Frontal cortex (tissue), 4 donors: ENCODE results near the gene SHLD3. TPM values are rescaled to one million over a fixed set of nuclear protein-coding genes. Genes with fewer than 3 reads are reported as not detected.
A peak's percentile ranks its signal among the peaks of the same experiment; 100 is the strongest.
"Not testable (repeated sequence)": the region's sequence is repeated elsewhere in the genome, so short reads cannot be mapped to it uniquely, and the experiment has no call there.

Source experiments
- DNase-seq, 2 donors: peaks; one replicate each; pipeline ENCODE4 v3.0.0; 2012; ENCODE audit warnings: low spot score in 2 of 2
- FAIRE-seq: peaks from 2 replicates; lab custom pipeline; 2012; peaks lifted over from hg19 to GRCh38; lab: Jason Lieb, UNC
- total RNA-seq: library from RNA; depleted of rRNA; stranded (reverse); fragments of >200 nt; gene quantifications from one replicate; pipeline ENCODE4 v1.2.3, GENCODE V29; 2014
- donor health status: control.
- donor health status: control.
- donor health status: control.

The SHLD3 gene, protein sequence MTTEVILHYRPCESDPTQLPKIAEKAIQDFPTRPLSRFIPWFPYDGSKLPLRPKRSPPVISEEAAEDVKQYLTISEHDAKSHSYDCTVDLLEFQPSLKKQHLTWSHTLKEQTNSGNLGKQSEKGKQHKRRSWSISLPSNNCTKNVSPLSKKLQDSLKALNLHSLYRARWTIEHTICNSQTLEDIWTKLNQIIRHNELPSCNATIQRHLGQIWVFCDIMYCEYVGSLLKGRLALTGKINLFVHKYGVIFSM
- total RNA-seq = 13.0 TPM

DNA sequence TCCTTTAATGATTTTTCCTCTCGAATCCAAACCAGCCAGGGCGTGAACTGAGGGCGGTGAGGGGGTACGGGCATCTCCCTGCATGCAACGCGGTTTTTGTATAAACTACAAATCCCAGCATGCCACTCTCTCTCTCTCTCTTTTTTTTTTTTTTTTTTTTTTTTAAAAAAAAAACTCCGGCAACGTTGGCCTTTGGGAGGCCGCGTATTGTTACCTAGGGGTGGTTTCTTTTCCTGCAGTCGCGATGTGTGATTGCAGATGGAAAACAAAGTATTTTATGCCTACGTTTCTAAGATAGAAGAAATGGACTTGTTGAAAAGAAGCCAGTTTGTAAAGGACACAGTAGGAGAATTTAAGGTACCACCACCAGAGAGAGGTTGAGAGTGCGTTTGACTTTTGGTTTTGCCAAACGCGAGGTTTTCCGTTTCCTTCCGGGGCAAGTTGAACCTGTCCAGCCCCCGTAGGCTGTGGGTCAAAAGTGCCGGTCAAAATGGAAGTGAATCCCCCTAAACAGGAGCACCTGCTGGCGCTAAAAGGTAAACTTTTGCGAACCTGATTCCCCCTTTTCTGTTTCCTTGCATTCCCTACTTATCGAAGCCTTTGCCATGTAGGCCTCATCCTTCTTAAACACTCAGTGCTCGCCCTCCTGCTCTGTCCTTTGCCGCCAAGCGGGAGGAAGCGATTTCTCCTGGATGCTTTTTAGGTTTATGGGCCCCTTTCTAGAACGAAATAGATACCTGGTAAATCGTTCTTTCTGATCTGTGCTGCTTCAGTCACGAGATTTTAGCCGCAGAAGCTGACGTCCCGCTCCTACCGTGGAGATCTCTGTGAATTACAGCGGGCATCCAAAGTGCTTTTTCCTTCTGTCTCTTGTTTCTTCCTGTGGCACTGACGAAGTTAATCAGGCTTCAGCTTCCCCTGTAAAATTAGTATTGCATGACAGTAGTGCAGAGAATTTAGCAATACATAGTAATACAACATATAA, at the start of gene SHLD3, which contains the start of gene TRAPPC13:
Gene SHLD3, plus strand, starts transcription at position 457 of the 985 bp plus-strand sequence. CDS start 4,561 bp downstream, outside the sequence.
Gene TRAPPC13, plus strand, starts transcription at position 457 of the 985 bp plus-strand sequence. Its CDS starts 34 bp downstream, at position 491.
- DNase-seq = peak; percentile 30 to 45
- FAIRE-seq = no peak

DNA sequence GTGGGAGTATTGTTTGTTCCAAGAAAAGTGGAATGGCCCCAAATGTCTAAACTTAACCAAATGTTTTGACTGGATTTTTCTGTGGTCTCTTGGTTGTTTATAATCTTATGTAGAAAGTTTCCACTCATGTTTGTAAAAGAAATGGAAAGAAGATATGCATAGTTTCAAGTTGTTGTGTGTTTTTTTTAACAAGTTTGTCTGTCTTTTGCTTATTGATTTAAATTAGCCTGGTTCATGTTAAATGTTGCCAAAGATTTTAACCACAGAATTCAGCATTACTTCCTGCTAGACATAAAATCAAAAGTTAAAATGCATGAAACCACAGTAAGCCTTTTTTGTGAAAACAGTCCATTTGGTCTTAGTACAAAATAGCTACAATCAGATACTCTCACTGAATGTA, 47.7 kb upstream of the SHLD3 start:
- no peak for DNase-seq
- FAIRE-seq = no peak

DNA sequence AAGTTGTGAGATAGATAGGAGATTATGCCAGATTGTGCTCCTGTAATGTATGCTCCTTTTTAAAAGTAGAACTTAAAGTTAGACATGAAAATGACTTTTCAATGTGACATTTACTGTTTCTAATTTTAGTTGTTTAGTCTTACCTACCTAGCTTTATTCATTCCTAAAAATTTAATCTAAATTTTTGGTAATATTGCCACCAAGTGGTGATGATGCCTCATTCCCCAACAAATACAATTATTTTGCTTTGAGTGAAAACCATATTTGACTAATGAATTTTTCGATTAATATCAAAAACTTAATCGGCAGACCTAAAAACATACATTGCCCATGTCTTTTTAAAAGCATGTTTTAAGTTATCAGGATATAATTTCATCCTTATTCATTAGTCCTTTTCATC, 36.1 kb upstream of the SHLD3 start:
- DNase-seq (no peak), FAIRE-seq (peak; percentile 8)

DNA sequence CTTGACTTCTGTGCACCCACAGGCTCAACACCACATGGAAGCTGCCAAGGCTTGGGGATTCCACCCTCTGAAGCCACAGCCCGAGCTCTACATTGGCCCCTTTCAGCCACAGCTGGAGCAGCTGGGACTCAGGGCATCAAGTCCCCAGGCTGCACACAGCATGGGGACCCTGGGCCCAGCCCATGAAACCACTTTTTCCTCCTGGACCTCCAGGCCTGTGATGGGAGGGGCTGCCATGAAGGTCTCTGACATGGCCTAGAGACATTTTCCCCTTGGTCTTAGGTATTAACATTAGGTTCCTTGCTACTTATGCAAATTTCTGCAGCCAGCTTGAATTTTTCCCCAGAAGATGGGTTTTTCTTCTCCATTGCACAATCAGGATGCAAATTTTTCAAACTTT, 23.1 kb upstream of the SHLD3 start:
- not testable (repeated sequence) for FAIRE-seq, DNase-seq

DNA sequence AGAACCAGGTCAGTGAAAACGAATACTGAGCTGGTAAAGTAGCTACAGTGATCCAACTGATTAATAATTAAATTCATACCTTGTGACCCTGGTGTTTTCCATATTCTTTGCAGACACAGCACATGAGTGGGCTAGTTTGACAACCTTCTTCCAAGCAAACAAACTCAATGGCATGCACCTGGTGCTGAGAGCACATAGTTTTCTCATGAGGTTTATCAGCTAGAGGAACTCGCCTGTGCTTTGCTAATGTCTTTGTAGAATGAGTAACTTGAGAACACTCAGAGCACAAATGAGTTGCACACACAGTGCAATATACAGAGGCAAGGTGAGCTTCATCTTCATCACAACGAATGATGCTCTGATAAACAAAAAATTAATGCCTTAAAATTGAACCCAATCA, 13.3 kb upstream of the SHLD3 start:
- no peak for FAIRE-seq
- DNase-seq = no peak

DNA sequence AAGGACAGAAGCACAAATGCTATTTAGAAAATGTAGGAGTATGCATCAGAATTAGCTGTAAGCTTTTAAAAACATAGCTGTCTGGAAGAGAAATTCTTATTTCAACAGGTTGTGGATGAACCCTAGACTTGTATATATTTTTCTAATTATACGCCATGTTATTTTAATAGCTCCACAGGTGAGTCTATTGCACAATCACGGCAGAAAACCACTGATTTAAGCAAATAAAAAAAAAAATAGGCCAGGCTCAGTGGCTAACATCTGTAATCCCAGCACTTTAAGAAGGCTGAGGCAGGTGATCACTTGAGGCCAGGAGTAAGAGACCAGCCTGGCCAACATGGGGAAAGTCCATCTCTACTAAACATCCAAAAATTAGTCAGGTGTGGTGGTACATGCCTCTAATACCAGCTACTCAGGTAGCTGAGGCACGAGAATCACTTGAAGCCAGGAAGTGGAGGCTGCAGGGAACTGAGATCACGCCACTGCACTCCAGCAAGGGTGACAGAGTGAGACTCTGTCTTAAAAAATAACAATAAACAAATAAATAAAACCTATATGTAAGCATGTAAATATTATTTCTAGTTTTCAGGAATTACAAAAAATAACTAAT, 12.4 kb upstream of the SHLD3 start:
- no peak for FAIRE-seq
- DNase-seq = no peak

DNA sequence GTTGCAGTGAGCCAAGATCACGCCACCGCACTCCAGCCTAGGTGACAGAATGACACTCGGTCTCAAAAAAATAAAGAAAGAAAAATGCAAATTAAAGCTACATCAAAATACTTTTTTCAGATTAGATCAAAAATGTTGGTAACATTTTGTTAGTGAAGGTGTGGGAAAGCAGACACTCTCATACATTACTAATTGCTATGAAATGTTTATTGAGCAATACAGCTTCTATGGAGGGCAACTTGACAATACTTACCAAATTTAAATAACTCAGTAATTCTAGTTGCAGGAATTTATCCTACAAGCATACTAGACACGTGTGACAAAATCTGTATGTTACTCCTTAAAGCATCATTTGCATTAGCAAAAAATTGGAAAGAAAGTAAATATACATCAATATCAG, 4.8 kb upstream of the SHLD3 start:
- FAIRE-seq (no peak), DNase-seq (no peak)

DNA sequence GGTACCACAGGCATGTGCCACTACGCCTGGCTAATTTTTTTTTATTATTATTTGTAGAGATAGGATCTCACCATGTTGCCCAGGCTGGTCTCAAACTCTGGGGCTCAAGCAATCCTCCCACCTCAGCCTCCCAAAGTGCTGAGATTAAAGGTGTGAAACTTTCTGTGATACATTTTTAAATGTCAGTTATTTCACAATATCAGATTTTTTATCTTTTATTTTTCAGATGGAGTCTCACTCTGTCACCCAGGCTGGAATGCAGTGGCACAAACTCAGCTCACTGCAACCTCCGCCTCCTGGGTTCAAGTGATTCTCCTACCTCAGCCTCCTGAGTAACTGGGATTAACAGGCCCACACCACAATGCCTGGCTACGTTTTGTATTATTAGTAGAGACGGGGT, 2.9 kb upstream of the SHLD3 start:
- not testable (repeated sequence) for FAIRE-seq, DNase-seq

DNA sequence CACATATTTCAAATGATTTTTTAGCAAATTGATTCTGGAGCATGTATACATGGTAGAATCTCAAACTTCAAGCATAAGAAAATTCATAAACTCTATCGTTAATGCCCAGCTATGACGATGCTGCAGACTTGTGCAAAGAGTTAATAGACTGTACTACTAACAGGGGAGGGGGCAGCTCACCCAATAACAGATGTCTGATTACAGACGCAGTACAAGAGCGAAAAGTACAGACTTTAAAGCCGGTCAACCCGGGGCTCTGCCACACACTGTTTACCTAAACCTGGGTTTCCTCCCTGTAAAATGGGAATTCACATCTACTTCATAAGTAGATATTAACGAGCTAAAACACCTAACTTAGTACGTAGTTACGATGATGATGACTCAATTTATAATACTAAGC, 1.3 kb upstream of the SHLD3 start:
- FAIRE-seq = no peak

DNA sequence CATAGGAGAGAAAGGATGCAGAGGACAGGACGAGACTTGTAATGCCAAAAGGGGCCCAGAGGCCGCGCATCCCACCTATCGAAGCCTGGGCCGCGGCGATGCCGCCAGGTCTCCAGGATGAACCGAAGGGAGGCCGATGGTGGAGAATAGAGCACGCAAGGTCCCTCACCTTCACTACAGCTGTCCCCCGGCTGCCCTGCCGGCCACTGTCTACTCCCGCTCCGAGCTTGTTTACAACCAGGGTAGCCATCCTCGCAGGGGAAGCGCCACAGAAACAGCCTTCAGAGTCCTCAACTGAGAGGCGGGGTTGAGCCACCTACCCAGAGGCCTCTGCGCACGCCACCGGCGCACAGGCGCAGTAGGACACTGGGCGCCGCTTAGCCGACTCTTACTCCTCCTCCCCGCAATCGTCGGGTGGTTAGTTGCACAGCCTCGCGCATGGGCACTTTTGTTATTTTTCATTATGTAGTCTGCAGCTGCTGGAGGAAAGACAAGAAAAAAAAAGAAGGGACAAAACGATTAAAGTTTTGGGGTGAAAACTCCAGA, 729 bp upstream of the SHLD3 start, which contains the start of gene TRIM23:
Gene TRIM23, minus strand, starts transcription at position 309 of the 546 bp plus-strand sequence. Its CDS starts 59 bp downstream, at position 250.
- DNase-seq = peak; percentile 56 to 70
- no peak for FAIRE-seq

More for the DNA sequence above, 1.3 kb upstream of the SHLD3 start:
- no peak for DNase-seq

DNA sequence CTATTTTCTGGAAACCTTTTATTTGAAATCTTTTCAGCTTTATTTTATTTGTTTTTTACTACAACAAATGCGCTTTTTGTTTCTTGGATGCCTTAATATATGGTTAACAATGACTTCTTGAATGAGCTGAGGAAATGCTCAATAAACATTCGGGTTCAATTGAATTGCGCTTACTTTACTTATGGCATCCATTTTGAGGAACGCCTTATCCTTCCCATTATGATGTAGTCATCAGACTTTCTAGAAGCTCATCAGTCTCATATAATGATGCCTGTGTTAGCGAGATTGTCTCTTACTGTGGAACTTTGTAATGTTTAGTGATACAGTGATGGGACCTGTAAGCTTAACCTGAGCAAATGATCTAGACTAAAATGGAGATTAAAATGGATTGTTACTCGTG, 916 bp downstream of the SHLD3 start:
- DNase-seq (no peak), FAIRE-seq (no peak)

DNA sequence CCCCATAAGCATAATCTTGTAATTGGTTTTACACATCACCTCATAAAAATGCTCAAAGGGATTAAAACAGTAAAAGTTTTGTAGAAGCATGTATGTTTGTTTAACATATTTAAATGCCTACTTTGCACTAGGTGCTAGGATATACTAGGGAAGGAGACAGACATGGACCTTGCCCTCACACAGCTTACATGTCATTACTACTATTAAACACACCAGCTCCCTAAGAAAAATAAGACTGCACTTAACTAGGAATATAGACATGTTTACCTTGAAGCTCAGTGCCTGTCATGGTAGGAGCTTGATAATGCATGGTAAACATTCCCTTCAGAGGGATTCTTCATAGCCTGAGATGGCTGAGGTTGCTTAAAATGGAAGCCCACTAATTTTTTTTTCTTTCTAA, 6.2 kb downstream of the SHLD3 start:
- DNase-seq = no peak
- FAIRE-seq = no peak

DNA sequence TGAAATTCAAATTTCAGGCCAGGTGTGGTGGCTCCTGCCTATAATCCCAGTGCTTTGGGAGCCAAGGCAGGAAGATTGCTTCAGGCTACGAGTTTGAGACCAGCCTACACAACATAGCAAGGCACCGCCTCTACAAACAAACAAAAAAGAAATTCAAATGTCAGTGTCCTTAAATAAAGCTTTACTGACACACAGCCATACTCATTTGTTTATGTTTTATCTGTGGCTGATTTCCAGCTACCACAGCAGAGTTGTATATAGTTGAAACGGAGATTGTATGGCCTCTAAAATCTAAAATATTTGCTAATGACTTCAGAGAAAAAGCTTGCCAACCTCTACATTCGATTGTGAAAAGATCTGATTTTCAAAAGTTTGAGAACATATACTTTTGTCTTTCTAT, 15.4 kb downstream of the SHLD3 start:
- FAIRE-seq = no peak
- no peak for DNase-seq

DNA sequence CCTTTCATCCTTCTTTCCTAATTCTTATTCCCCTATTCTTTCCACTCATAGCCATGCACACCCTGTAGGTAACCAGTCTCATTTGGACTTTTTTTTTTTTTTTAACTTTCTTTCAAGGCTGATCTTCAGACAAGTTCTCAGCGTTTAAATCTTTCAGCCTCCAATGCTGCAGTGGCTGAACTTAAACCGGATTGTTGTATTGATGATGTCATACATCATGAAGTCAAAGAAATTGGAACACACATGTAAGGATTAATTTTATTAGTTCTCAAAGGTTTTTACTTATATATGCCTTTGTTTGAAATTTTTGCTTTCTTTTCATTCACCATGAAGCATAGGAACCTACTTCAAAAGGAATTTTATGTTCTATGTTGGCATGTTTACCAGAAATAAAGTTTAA, 22.1 kb downstream of the SHLD3 start:
- FAIRE-seq (no peak), DNase-seq (no peak)

DNA sequence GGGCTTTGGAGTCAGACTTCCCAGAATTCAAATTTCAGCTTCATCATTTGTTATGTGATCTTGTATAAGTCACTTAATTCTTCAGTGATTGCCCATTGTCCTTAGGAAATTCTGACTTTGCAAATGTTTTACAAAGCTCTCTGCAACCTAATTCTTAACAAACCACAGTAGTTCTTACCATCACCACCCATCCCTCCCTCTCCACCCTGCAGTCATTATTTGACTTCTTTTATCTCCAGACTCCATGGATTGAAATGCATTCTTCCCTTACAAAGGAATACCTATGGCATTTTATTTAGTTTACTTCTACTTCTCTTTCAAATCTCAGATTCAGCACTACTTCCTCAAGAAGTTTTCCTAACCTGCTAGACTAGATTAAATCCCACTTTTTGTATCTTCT, 23.1 kb downstream of the SHLD3 start:
- DNase-seq = no peak
- FAIRE-seq = no peak

DNA sequence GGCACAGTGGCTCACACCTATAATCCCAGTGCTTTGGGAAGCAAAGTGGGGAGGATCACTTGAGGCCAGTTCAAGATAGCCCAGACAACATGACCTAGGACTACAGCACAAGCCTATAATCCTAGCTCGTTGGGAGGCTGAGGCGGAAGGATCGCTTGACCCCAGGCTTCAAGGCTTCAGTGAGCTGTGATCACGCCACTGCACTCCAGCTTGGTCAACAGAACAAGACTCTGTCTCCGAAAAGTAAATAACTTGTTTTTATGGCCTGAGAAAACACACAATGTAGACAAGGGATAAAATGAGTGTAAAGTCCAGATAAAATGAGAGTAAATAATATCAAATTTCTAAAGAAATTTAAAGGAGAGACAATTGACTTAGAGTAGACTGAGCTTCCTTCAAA, 26.3 kb downstream of the SHLD3 start:
- FAIRE-seq (no peak), DNase-seq (no peak)

DNA sequence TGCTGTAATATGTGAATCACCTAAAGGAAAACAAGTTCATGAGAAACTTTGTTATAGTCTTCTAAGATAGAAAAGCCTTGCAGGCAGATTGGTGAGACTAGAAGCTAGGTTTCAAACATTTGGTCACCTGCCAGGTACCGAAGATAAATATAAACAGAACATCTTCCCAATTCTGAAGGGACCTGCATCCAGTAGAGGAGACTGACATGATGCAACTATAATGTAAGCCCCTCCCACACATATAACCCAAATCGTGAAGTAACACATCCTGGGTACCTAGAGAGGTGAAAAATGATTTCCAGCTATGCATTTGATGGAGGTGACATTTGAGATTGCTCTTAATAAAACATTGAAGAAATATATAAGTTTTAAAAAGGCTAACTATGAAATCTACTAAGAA, 29.9 kb downstream of the SHLD3 start:
- no peak for DNase-seq
- FAIRE-seq = no peak

DNA sequence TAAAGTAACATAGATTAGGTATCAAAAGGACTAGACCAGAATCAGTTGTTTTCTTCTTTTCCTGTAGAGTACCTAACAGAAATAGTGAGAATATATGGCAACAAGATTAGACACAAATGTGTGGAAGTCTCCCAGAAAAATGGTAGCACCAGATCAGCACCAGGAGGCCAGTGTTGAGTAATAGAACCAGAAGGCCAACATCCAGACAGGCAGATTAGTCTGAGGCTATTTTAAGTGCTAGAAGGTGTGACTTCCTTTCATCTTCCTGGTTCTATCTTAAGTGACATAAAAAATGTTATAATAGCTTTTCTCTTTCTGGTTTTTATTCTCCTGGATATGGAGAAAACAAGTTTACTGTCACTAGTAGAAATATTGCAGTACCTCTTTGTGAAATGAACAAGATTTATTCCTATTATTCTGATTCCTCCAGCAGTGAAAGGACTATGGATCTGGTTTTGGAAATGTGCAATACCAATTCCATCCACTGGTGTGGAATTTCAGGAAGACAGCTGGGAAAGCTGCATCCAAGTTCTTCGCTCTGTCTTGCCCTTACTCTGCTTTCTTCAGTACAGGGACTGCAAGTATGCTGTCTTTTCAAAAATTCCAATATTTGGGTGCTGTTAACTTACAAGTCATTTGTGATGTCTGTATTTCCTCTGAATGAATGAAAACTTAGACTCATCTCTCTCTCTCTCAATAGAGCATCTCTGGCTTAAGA, 39.1 kb downstream of the SHLD3 start:
- DNase-seq (no peak), FAIRE-seq (no peak)

DNA sequence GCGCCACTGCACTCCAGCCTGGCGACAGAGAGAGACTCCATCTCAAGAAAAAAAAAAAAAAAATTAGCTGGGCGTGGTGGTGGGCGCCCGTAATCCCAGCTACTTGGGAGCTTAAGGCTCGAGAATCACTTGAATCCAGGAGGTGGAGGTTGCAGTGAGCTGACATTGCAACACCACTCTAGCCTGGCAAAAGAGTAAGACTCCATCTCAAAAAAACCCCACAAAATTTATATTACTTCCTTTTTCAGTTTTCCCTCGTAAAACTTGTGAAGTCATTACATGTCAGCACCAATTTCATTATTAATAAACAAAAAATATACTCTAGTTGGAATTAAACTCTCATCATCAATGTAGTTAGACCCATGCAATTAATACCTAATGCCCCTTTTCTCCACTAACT, 43.9 kb downstream of the SHLD3 start:
- no peak for FAIRE-seq

More for the DNA sequence above, 43.9 kb downstream of the SHLD3 start:
- DNase-seq = no peak
